SK-N-SH (cell line): ENCODE results near the gene NEU2. TPM values are rescaled to one million over a fixed set of nuclear protein-coding genes. Genes with fewer than 3 reads are reported as not detected.

Source experiments
- CTCF ChIA-PET: fragments of 300-600, 350-600 bp; formaldehyde crosslinking; extraction: SDS; loops from one replicate; lab custom pipeline; 2021; lab: Yijun Ruan, JAX
- POLR2A ChIA-PET: fragments of 350-600 bp; sonication (Branson Sonifier 250); formaldehyde crosslinking; extraction: SDS; loops from one replicate; lab custom pipeline; 2020; ENCODE audit warnings: antibody characterized with exemption, inconsistent platforms; lab: Yijun Ruan, JAX
- DNase-seq: peaks from one replicate; pipeline ENCODE4 v3.0.0; 2012
- H2AFZ ChIP-seq: fragments of 200-600 bp; sonication (generic); 2 replicates; pipeline ENCODE4 v1.8.1; 2016; ENCODE audit warnings: antibody characterized with exemption, mild to moderate bottlenecking, low read depth
- H3F3A ChIP-seq: fragments of 200-600 bp; sonication (generic); replicated peaks from 2 replicates; pipeline ENCODE3; 2016; ENCODE audit warnings: antibody characterized with exemption, mild to moderate bottlenecking; ENCODE audit not compliant: insufficient read depth
- H3K27ac ChIP-seq, 2 experiments: fragments of 200-500 bp in 1 of 2; fragments of 200-600 bp in 1 of 2; sonication (Bioruptor generic) in 1 of 2; sonication (generic), shearing (Covaris generic) in 1 of 2; 2 replicates each; pipeline versions ENCODE4 v1.5.1 to v1.6.1; 2014 to 2016; ENCODE audit warnings: low read depth in 2 of 2, inconsistent platforms in 1 of 2, low read length in 1 of 2, mild to moderate bottlenecking in 1 of 2, mixed read lengths in 1 of 2
- H3K27me3 ChIP-seq: fragments of 200-600 bp; sonication (generic), shearing (Covaris generic); 2 replicates; pipeline ENCODE4 v1.6.1; 2016; ENCODE audit warnings: mixed run types; ENCODE audit not compliant: insufficient read depth
- H3K36me3 ChIP-seq, 2 experiments: fragments of 200-500 bp in 1 of 2; fragments of 200-600 bp in 1 of 2; sonication (Bioruptor generic) in 1 of 2; sonication (generic) in 1 of 2; replicated peaks in 1 of 2; 2 replicates each; pipeline versions ENCODE3 to v1.5.1; 2014 to 2016; ENCODE audit warnings: low read length in 1 of 2, mild to moderate bottlenecking in 1 of 2; ENCODE audit not compliant: insufficient read depth in 2 of 2, control insufficient read depth in 1 of 2
- H3K4me1 ChIP-seq, 2 experiments: fragments of 200-500 bp in 1 of 2; fragments of 200-600 bp in 1 of 2; sonication (Bioruptor generic) in 1 of 2; sonication (generic), shearing (Covaris generic) in 1 of 2; 2 replicates each; pipeline versions ENCODE4 v1.5.1 to v1.6.1; 2014 to 2016; ENCODE audit warnings: low read depth in 1 of 2, low read length in 1 of 2, mixed run types in 1 of 2; ENCODE audit not compliant: insufficient read depth in 2 of 2, control insufficient read depth in 1 of 2
- H3K4me2 ChIP-seq: fragments of 200-600 bp; sonication (generic), shearing (Covaris generic); 2 replicates; pipeline ENCODE4 v1.6.1; 2017; ENCODE audit warnings: mixed run types
- H3K4me3 ChIP-seq, 2 experiments: fragments of 200-500 bp in 1 of 2; fragments of 200-600 bp in 1 of 2; sonication (Bioruptor generic) in 1 of 2; sonication (generic), shearing (Covaris generic) in 1 of 2; 2 replicates each; pipeline versions ENCODE4 v1.5.1 to v1.8.1; 2014 to 2016; ENCODE audit warnings: low read depth in 2 of 2, inconsistent platforms in 1 of 2, low read length in 1 of 2, mild to moderate bottlenecking in 1 of 2, mixed read lengths in 1 of 2, moderate library complexity in 1 of 2
- H3K79me2 ChIP-seq: fragments of 200-600 bp; sonication (generic); 2 replicates; pipeline ENCODE4 v1.8.1; 2017; ENCODE audit warnings: mild to moderate bottlenecking; ENCODE audit not compliant: insufficient read depth
- H3K9ac ChIP-seq: fragments of 200-600 bp; sonication (generic); 2 replicates; pipeline ENCODE4 v1.6.1; 2017; ENCODE audit warnings: mixed run types
- H3K9me2 ChIP-seq: fragments of 200-600 bp; sonication (generic); 2 replicates; pipeline ENCODE4 v1.6.1; 2017; ENCODE audit warnings: mixed run types
- H3K9me3 ChIP-seq: fragments of 200-600 bp; sonication (generic); 2 replicates; pipeline ENCODE4 v1.6.1; 2017; ENCODE audit warnings: mixed run types, mild to moderate bottlenecking, moderate library complexity
- H4K20me1 ChIP-seq: fragments of 200-600 bp; sonication (generic); 2 replicates; pipeline ENCODE4 v1.6.1; 2017; ENCODE audit warnings: mild to moderate bottlenecking, mixed run types; ENCODE audit not compliant: insufficient read depth
- CTCF ChIP-seq: fragments of 200-600 bp; sonication (generic); IDR thresholded peaks from 2 replicates; pipeline ENCODE4 v1.6.1; 2017; ENCODE audit warnings: antibody characterized with exemption, mild to moderate bottlenecking, moderate library complexity
- ELF1 ChIP-seq: IDR thresholded peaks from 2 replicates; pipeline ENCODE4 v1.4.0; 2012
- EZH2phosphoT487 ChIP-seq: fragments of 200-600 bp; sonication (generic); IDR thresholded peaks from 2 replicates; pipeline ENCODE4 v1.6.1; 2017; ENCODE audit warnings: low read depth, mixed run types, mild to moderate bottlenecking, antibody characterized with exemption, moderate library complexity, borderline replicate concordance
- FOXM1 ChIP-seq: IDR thresholded peaks from 2 replicates; pipeline ENCODE4 v1.4.0; 2012; ENCODE audit warnings: low read depth, mild to moderate bottlenecking
- GABPA ChIP-seq: IDR thresholded peaks from 2 replicates; pipeline ENCODE4 v1.4.0; 2012; ENCODE audit warnings: low read depth, mild to moderate bottlenecking
- IRF3 ChIP-seq: fragments of 150-350 bp; IDR thresholded peaks from 2 replicates; pipeline ENCODE4 v1.6.1; 2016; ENCODE audit warnings: mild to moderate bottlenecking, low read depth, low read length
- MAX ChIP-seq: IDR thresholded peaks from 2 replicates; pipeline ENCODE4 v1.4.0; 2012; ENCODE audit warnings: low read depth
- NRF1 ChIP-seq: IDR thresholded peaks from 2 replicates; pipeline ENCODE4 v1.6.1; 2012; ENCODE audit warnings: low read depth, mild to moderate bottlenecking, low read length
- RXRA ChIP-seq: IDR thresholded peaks from 2 replicates; pipeline ENCODE4 v1.4.0; 2012; ENCODE audit warnings: low read depth, mild to moderate bottlenecking, borderline replicate concordance
- SIN3A ChIP-seq: IDR thresholded peaks from 2 replicates; pipeline ENCODE4 v1.6.1; 2012; ENCODE audit warnings: low read depth, mild to moderate bottlenecking, low read length, moderate library complexity, borderline replicate concordance
- TCF12 ChIP-seq: IDR thresholded peaks from 2 replicates; pipeline ENCODE4 v1.4.0; 2012
- TEAD4 ChIP-seq: IDR thresholded peaks from 2 replicates; pipeline ENCODE4 v1.4.0; 2012; ENCODE audit warnings: mild to moderate bottlenecking, borderline replicate concordance; ENCODE audit not compliant: insufficient read depth
- WGBS: methylation state at CpG from one replicate; pipeline ENCODE4 v1.1.6; 2017; ENCODE audit warnings: low lambda C conversion rate; 5-methylcytosine and 5-hydroxymethylcytosine counted together
- polyA plus RNA-seq, 3 experiments: library from polyadenylated mRNA; depleted of rRNA; stranded (reverse); fragments of >200 nt; gene quantifications; 2 replicates each; pipeline ENCODE4 v1.2.3, GENCODE V29; 2012
- TF ChIP-seq, protein P1 (sequence below): fragments of 150-350 bp; IDR thresholded peaks from 2 replicates; pipeline ENCODE4 v1.6.1; 2017; ENCODE audit warnings: antibody characterized with exemption, low read length, low read depth, borderline replicate concordance
- TF ChIP-seq, protein P2 (sequence below): IDR thresholded peaks from 2 replicates; pipeline ENCODE4 v1.4.0; 2012; ENCODE audit warnings: low read depth, borderline replicate concordance
- TF ChIP-seq, protein P3 (sequence below): IDR thresholded peaks from 2 replicates; pipeline ENCODE4 v1.6.1; 2012; ENCODE audit warnings: mild to moderate bottlenecking, low read depth, low read length, moderate library complexity

NEU2 gene
- polyA plus RNA-seq, 1 of the 3 experiments (the other 2 are of a cell fraction) = not detected

GRCh38 chr2:233047667-233048066, 15.2 kb downstream of the NEU2 start:
- Histone ChIP-seq H3K9me2 (no peaks in the 10 kb centered on the region), H3K4me1 (no peaks in the 10 kb centered on the region), H3K36me3 (no peaks in the 10 kb centered on the region), H3K4me3 (no peak overlapping the region), H3K9me3 (no peaks in the 10 kb centered on the region), H3K27me3 (peaks cover 4% of the 10 kb centered on the region; the same call in 1 of the 2 replicates), H3F3A (no peaks in the 10 kb centered on the region), H2AFZ (no peak overlapping the region), H3K79me2 (no peaks in the 10 kb centered on the region), H3K9ac (no peak overlapping the region), H3K27ac (no peak overlapping the region), H3K4me2 (no peak overlapping the region), H4K20me1 (no peaks in the 10 kb centered on the region)
- DNase-seq = no peak
- WGBS = 74% methylated on average over 9 of the region's 9 CpGs
- POLR2A ChIA-PET = no interaction called here
- TF ChIP-seq CTCF (no peak), RXRA (no peak), TCF12 (no peak), IRF3 (no peak), FOXM1 (no peak), MAX (no peak), GABPA (no peak), ELF1 (no peak), SIN3A (no peak), TEAD4 (no peak)
- TF ChIP-seq, protein P1, sequence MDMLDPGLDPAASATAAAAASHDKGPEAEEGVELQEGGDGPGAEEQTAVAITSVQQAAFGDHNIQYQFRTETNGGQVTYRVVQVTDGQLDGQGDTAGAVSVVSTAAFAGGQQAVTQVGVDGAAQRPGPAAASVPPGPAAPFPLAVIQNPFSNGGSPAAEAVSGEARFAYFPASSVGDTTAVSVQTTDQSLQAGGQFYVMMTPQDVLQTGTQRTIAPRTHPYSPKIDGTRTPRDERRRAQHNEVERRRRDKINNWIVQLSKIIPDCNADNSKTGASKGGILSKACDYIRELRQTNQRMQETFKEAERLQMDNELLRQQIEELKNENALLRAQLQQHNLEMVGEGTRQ = no peak
- CTCF ChIA-PET = interaction anchor here (0.8 to 1.9 kb wide), 3 partner anchors 16 to 173 kb away, joined by 4 to 6 read pairs (median 4); no protein-coding TSS in a partner anchor

DNA sequence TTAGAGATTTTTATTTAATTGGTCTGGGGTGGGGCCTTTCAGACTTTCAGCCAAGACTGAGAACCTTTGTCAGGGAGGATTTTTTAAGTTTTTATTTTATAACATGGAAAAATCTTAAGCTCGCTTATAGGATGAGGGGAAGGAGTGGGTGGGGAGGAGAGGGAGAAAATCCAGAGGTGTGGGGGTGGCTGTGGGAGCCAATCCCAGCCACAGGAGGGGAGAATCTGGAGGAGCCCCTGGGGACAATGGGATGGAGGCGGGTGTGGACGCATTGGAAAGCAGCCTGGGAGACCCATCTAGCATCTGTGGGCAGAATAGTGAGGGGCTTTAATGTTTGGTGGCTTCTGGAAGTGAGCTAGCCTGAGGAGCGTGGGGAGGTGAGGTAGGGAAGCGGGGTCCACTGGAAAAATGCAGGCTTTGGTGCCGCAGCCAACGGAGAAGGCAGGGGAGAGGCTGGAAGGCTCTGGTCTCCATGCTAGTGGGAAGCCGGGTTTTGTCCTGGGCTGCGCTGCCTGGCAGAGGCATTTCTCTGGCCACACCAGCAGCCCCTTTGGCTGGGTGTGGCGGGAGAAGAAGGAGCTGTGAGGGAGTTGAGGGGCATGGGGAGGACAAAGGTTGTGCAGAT, 16.2 kb downstream of the NEU2 start:
- Histone ChIP-seq H3K4me2 (no peak overlapping the region), H3F3A (no peaks in the 10 kb centered on the region)
- TF ChIP-seq, protein P2, sequence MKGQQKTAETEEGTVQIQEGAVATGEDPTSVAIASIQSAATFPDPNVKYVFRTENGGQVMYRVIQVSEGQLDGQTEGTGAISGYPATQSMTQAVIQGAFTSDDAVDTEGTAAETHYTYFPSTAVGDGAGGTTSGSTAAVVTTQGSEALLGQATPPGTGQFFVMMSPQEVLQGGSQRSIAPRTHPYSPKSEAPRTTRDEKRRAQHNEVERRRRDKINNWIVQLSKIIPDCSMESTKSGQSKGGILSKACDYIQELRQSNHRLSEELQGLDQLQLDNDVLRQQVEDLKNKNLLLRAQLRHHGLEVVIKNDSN = no peak
- no peak for TF ChIP-seq IRF3
- no peak for TF ChIP-seq TCF12
- TF ChIP-seq GABPA = no peak
- TF ChIP-seq NRF1 = no peak
- TF ChIP-seq FOXM1 = no peak
- no peak for TF ChIP-seq EZH2phosphoT487
- TF ChIP-seq, protein P3, sequence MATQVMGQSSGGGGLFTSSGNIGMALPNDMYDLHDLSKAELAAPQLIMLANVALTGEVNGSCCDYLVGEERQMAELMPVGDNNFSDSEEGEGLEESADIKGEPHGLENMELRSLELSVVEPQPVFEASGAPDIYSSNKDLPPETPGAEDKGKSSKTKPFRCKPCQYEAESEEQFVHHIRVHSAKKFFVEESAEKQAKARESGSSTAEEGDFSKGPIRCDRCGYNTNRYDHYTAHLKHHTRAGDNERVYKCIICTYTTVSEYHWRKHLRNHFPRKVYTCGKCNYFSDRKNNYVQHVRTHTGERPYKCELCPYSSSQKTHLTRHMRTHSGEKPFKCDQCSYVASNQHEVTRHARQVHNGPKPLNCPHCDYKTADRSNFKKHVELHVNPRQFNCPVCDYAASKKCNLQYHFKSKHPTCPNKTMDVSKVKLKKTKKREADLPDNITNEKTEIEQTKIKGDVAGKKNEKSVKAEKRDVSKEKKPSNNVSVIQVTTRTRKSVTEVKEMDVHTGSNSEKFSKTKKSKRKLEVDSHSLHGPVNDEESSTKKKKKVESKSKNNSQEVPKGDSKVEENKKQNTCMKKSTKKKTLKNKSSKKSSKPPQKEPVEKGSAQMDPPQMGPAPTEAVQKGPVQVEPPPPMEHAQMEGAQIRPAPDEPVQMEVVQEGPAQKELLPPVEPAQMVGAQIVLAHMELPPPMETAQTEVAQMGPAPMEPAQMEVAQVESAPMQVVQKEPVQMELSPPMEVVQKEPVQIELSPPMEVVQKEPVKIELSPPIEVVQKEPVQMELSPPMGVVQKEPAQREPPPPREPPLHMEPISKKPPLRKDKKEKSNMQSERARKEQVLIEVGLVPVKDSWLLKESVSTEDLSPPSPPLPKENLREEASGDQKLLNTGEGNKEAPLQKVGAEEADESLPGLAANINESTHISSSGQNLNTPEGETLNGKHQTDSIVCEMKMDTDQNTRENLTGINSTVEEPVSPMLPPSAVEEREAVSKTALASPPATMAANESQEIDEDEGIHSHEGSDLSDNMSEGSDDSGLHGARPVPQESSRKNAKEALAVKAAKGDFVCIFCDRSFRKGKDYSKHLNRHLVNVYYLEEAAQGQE = no peak
- TF ChIP-seq, all 33 proteins: peak for 0
- Histone ChIP-seq H3K4me1 (no peaks in the 10 kb centered on the region), H3K27ac (no peak overlapping the region), H3K36me3 (no peaks in the 10 kb centered on the region), H3K9me3 (no peaks in the 10 kb centered on the region), H3K79me2 (no peaks in the 10 kb centered on the region), H4K20me1 (no peaks in the 10 kb centered on the region), H3K9ac (no peak overlapping the region), H3K27me3 (no peaks in the 10 kb centered on the region; the same call in 1 of the 2 replicates), H3K9me2 (no peaks in the 10 kb centered on the region), H2AFZ (no peak overlapping the region), H3K4me3 (no peak overlapping the region)
- ChIA-PET CTCF (interaction anchor here (1.4 to 1.9 kb wide), 2 partner anchors 12 to 20 kb away, joined by 4 read pairs; no protein-coding TSS in a partner anchor), POLR2A (no interaction called here)
- DNase-seq = no peak
- WGBS = 62% methylated on average over 10 of the region's 10 CpGs
